SK-N-SH treated with all-trans-retinoic acid at 6 μM for 48 hours (cell line): Measurements from ENCODE around the gene TEX14.

Source experiments
- ATAC-seq: fragments of 200-7000 bp; cut with Tn5 transposase; 3 replicates; pipeline ENCODE4 v1.9.1; 2020; ENCODE audit warnings: mild to moderate bottlenecking, moderate library complexity
- ARNTL ChIP-seq: fragments of 450-650 bp; formaldehyde crosslinking; IDR thresholded peaks from 2 replicates; pipeline ENCODE4 v1.5.0; 2020; ENCODE audit warnings: low read depth, mild to moderate bottlenecking, moderate library complexity, borderline replicate concordance
- BACH2 ChIP-seq: fragments of 250-450 bp; sonication (Bioruptor Pico); IDR thresholded peaks from 2 replicates; pipeline ENCODE4 v1.9.0; 2021; ENCODE audit warnings: mild to moderate bottlenecking, borderline replicate concordance
- CREB5 ChIP-seq: fragments of 250-450 bp; sonication (Bioruptor Pico); IDR thresholded peaks from 2 replicates; pipeline ENCODE4 v1.5.1; 2020; ENCODE audit warnings: low read depth, mild to moderate bottlenecking, moderate library complexity
- CSDC2 ChIP-seq: fragments of 250-450 bp; sonication (Bioruptor Pico); IDR thresholded peaks from 2 replicates; pipeline ENCODE4 v1.5.0; 2020; ENCODE audit warnings: mild to moderate bottlenecking, moderate library complexity
- CSRNP3 ChIP-seq: fragments of 250-450 bp; sonication (Bioruptor Pico); IDR thresholded peaks from 2 replicates; pipeline ENCODE4 v1.5.1; 2021; ENCODE audit warnings: mild to moderate bottlenecking, moderate library complexity
- ESRRG ChIP-seq: fragments of 250-450 bp; sonication (Bioruptor Pico); IDR thresholded peaks from 2 replicates; pipeline ENCODE4 v1.6.1; 2021; ENCODE audit warnings: mild to moderate bottlenecking
- ISL1 ChIP-seq: fragments of 250-450 bp; sonication (Bioruptor Pico); IDR thresholded peaks from 2 replicates; pipeline ENCODE4 v2.1.2; 2022; ENCODE audit warnings: mild to moderate bottlenecking, moderate library complexity
- OSR1 ChIP-seq: fragments of 250-450 bp; sonication (Bioruptor Pico); IDR thresholded peaks from 2 replicates; pipeline ENCODE4 v1.8.0; 2022; ENCODE audit warnings: moderate library complexity, mild to moderate bottlenecking, inconsistent platforms
- PPARA ChIP-seq: fragments of 250-450 bp; sonication (Bioruptor Pico); IDR thresholded peaks from 2 replicates; pipeline ENCODE4 v1.5.0; 2020; ENCODE audit warnings: mild to moderate bottlenecking, borderline replicate concordance
- RARB ChIP-seq: fragments of 250-450 bp; sonication (Bioruptor Pico); IDR thresholded peaks from 2 replicates; pipeline ENCODE4 v1.8.0; 2021; ENCODE audit warnings: mild to moderate bottlenecking, moderate library complexity
- SNAI2 ChIP-seq: fragments of 250-450 bp; sonication (Bioruptor Pico); IDR thresholded peaks from 2 replicates; pipeline ENCODE4 v1.5.0; 2020; ENCODE audit warnings: mild to moderate bottlenecking, moderate library complexity
- TOX ChIP-seq: fragments of 250-450 bp; sonication (Bioruptor Pico); IDR thresholded peaks from 2 replicates; pipeline ENCODE4 v1.8.0; 2021; ENCODE audit warnings: mild to moderate bottlenecking, moderate library complexity, borderline replicate concordance
- TSHZ2 ChIP-seq: fragments of 250-450 bp; sonication (Bioruptor Pico); IDR thresholded peaks from 2 replicates; pipeline ENCODE4 v1.5.0; 2020; ENCODE audit warnings: mild to moderate bottlenecking, moderate library complexity
- ZFP3 ChIP-seq: fragments of 250-450 bp; sonication (Bioruptor Pico); IDR thresholded peaks from 2 replicates; pipeline ENCODE4 v1.5.0; 2020; ENCODE audit warnings: mild to moderate bottlenecking, moderate library complexity
- ZFP30 ChIP-seq: fragments of 450-650 bp; formaldehyde crosslinking; IDR thresholded peaks from 2 replicates; pipeline ENCODE4 v1.5.0; 2022; ENCODE audit warnings: mild to moderate bottlenecking, moderate library complexity
- ZNF565 ChIP-seq: fragments of 450-650 bp; formaldehyde crosslinking; conservative IDR thresholded peaks from 2 replicates; pipeline ENCODE4 v1.5.0; 2020; ENCODE audit warnings: low read depth, mild to moderate bottlenecking, moderate library complexity
- ZNF70 ChIP-seq: fragments of 450-650 bp; formaldehyde crosslinking; IDR thresholded peaks from 2 replicates; pipeline ENCODE4 v1.5.0; 2020; ENCODE audit warnings: mild to moderate bottlenecking, moderate library complexity
- ZNF8 ChIP-seq: fragments of 450-650 bp; formaldehyde crosslinking; IDR thresholded peaks from 2 replicates; pipeline ENCODE4 v1.5.0; 2020; ENCODE audit warnings: mild to moderate bottlenecking, moderate library complexity
- TF ChIP-seq, protein P1 (sequence below): fragments of 250-450 bp; sonication (Bioruptor Pico); IDR thresholded peaks from 2 replicates; pipeline ENCODE4 v1.8.0; 2021; ENCODE audit warnings: low read depth, mild to moderate bottlenecking, moderate library complexity, borderline replicate concordance

TEX14 gene

DNA sequence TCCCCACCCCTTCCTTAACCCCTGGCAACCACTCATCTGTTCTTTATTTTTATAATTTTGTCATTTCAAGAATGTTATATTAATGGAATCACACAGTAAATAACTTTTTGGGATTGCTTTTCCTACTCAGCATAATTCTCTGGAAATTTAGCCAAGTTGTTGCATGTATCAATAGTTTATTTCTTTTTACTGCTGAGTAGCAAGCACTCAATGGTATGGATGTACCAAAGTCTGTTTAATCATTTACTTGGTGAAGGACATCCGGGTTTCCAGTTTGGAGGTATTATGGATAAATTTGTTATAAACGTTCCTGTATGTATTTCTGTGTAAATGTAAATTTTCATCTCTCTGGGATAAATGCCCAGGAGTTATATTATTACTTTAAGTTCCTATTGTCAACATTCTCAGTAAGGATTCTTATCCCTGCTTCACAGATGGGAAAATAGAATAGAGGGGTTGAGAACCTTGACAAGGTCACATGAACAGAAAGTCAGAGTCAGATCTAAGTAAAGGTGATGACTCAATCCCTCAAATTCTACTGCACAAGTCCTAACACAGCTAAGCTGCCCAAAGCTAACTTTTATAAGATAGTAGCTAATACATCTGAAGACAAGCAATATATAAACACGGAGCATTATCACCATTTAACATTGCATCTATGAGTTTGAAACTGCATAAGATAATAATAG, 115.0 kb downstream of the TEX14 start (continued):
- TF ChIP-seq ZFP3, result no peak
- no peak for TF ChIP-seq OSR1 (CRISPR knock-in tag)
- TF ChIP-seq ZNF8 (CRISPR knock-in tag), result no peak
- no peak for TF ChIP-seq TOX (CRISPR knock-in tag)
- no peak for TF ChIP-seq ZNF70 (CRISPR knock-in tag)

- TF ChIP-seq CREB5 (CRISPR knock-in tag) (no peak), ZFP30 (CRISPR knock-in tag) (no peak), ESRRG (CRISPR knock-in tag) (no peak), RARB (CRISPR knock-in tag) (no peak), CSRNP3 (CRISPR knock-in tag) (no peak), ZNF565 (CRISPR knock-in tag) (no peak)
- peak; percentile 62 for ATAC-seq
These were observed 116.3 kb downstream of the TEX14 start for GRCh38 chr17:58575511-58575910.

DNA sequence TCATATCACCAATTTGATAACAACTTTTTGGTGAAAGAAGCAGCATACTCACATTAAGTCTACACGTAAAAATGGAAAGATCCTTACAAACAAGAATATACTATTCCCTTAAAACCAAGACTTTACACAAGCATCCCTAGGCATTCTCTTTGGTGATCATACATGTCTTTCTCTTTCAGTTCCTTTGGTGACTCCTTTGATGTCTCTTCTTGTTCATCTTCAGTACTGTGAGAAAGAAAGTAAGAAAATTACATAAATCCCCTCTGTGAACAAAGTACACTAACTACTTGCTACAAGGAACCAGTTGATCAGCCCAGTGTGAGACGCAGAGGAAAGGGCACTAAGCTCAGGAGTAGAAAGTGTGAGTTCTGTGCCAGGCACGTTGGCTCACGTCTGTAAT, 117.8 kb downstream of the TEX14 start:
- ATAC-seq, result no peak
- TF ChIP-seq TOX (CRISPR knock-in tag) (no peak), TSHZ2 (CRISPR knock-in tag) (no peak), ARNTL (CRISPR knock-in tag) (no peak), ESRRG (CRISPR knock-in tag) (no peak), ZNF70 (CRISPR knock-in tag) (no peak), SNAI2 (CRISPR knock-in tag) (no peak), CSDC2 (CRISPR knock-in tag) (no peak), OSR1 (CRISPR knock-in tag) (no peak), ZNF8 (CRISPR knock-in tag) (no peak), PPARA (CRISPR knock-in tag) (no peak), ZFP3 (no peak), CREB5 (CRISPR knock-in tag) (no peak)
- TF ChIP-seq, protein P1, sequence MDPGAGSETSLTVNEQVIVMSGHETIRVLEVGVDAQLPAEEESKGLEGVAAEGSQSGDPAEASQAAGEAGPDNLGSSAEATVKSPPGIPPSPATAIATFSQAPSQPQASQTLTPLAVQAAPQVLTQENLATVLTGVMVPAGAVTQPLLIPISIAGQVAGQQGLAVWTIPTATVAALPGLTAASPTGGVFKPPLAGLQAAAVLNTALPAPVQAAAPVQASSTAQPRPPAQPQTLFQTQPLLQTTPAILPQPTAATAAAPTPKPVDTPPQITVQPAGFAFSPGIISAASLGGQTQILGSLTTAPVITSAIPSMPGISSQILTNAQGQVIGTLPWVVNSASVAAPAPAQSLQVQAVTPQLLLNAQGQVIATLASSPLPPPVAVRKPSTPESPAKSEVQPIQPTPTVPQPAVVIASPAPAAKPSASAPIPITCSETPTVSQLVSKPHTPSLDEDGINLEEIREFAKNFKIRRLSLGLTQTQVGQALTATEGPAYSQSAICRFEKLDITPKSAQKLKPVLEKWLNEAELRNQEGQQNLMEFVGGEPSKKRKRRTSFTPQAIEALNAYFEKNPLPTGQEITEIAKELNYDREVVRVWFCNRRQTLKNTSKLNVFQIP (CRISPR knock-in tag), result no peak

DNA sequence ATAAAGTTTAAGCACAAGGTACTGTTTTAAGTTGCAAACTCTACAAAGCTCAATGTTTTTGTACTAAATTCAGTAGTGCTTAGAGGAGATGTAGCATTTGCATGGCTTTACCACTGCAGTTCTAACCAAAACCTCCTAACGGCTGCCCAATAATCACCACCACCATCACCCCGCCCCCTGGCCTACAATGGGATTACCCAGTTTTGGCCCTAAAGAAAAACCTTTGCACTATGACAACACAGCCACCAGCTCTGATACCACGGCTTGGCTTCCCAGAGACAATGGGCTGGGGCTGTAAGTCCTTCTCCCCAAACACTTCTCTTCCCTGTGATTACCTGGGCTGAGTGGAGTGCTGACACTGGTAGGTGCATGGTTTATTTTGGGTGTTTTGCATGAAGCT, 119.0 kb downstream of the TEX14 start:
- ATAC-seq, result no peak
- no peak for TF ChIP-seq ESRRG (CRISPR knock-in tag)
- no peak for TF ChIP-seq ZFP3
- TF ChIP-seq BACH2 (CRISPR knock-in tag), result no peak
- no peak for TF ChIP-seq ISL1
- no peak for TF ChIP-seq CREB5 (CRISPR knock-in tag)
- no peak for TF ChIP-seq CSRNP3 (CRISPR knock-in tag)
- TF ChIP-seq TOX (CRISPR knock-in tag), result no peak
- no peak for TF ChIP-seq CSDC2 (CRISPR knock-in tag)
